ENCODE data around the gene ACBD6. TPM values are rescaled to one million over a fixed set of nuclear protein-coding genes. Genes with fewer than 3 reads are reported as not detected.

The ACBD6 gene
- total and polyA plus RNA-seq, 4 donors: 8.3 to 17.3 (median 14.0) TPM

- no peak for TF ChIP-seq YY1 (IDR thresholded peaks at IDR 0.05)
- TF ChIP-seq MAX (IDR thresholded peaks at IDR 0.05): no peak
- no peak for TF ChIP-seq GABPA (IDR thresholded peaks at IDR 0.05 in 1 of 2, conservative IDR thresholded peaks at IDR 0.05 in 1 of 2)
- no peak for TF ChIP-seq RXRA (IDR thresholded peaks at IDR 0.05)
- TF ChIP-seq FOXA1 (IDR thresholded peaks at IDR 0.05): no peak
These were observed 43.6 kb downstream of the ACBD6 start (continued) for GRCh38 chr1:180458807-180459206.

- H3K4me3 ChIP-seq (ENCODE audit: low read depth in 1 of 3, low read length in 3 of 3): no peak overlapping the region
- 97% methylated on average over 4 of the region's 4 CpGs for WGBS
- no peak overlapping the region for H3K9ac ChIP-seq (ENCODE audit: low read depth in 1 of 2, low read length in 2 of 2)
- H3K4me1 ChIP-seq (ENCODE audit: control insufficient read depth in 4 of 4, insufficient read depth in 4 of 4, low read length in 3 of 4): no peaks in the 10 kb centered on the region
- no peak for DNase-seq (ENCODE audit: low spot score)
- H3K36me3 ChIP-seq (ENCODE audit: control insufficient read depth in 4 of 4, insufficient read depth in 3 of 4, low read depth in 1 of 4, low read length in 3 of 4): peaks cover 0 to 1% (median 0%) of the 10 kb centered on the region in 4 donors
- peaks cover 0 to 5% (median 0%) of the 10 kb centered on the region in 4 donors for H3K9me3 ChIP-seq (ENCODE audit: control insufficient read depth in 4 of 4, low read length in 3 of 4)
- H3K27me3 ChIP-seq (ENCODE audit: control insufficient read depth in 4 of 4, insufficient read depth in 4 of 4, low read length in 3 of 4): no peaks in the 10 kb centered on the region
- no peak for TF ChIP-seq GABPA (IDR thresholded peaks at IDR 0.05 in 1 of 2, conservative IDR thresholded peaks at IDR 0.05 in 1 of 2)
- TF ChIP-seq JUND (IDR thresholded peaks at IDR 0.05): no peak
- TF ChIP-seq RAD21 (IDR thresholded peaks at IDR 0.05): no peak
- TF ChIP-seq EGR1 (IDR thresholded peaks at IDR 0.05; ENCODE audit: low read depth in 2 of 2): no peak
- no peak for TF ChIP-seq CTCF (IDR thresholded peaks at IDR 0.05; ENCODE audit: low read depth, low read length, missing input control)
- TF ChIP-seq YY1 (IDR thresholded peaks at IDR 0.05): no peak
- no peak for TF ChIP-seq SP1 (IDR thresholded peaks at IDR 0.05)
- no peak for TF ChIP-seq HNF4G (IDR thresholded peaks at IDR 0.05)
- TF ChIP-seq FOXA1 (IDR thresholded peaks at IDR 0.05): no peak
- no peak for TF ChIP-seq TAF1 (conservative IDR thresholded peaks at IDR 0.05)
- TF ChIP-seq REST (IDR thresholded peaks at IDR 0.05): no peak
- TF ChIP-seq HNF4A (conservative IDR thresholded peaks at IDR 0.05): no peak
- TF ChIP-seq NR2F2 (IDR thresholded peaks at IDR 0.05): no peak
- TF ChIP-seq RXRA (IDR thresholded peaks at IDR 0.05): no peak
- no peak overlapping the region for H3K27ac ChIP-seq (ENCODE audit: low read depth in 1 of 2, low read length in 2 of 2)
These were observed 46.2 kb downstream of the ACBD6 start for GRCh38 chr1:180456191-180456590.

GRCh38 chr1:180451504-180451903 is 50.9 kb downstream of the ACBD6 start:
- Histone ChIP-seq H3K4me3 (ENCODE audit: low read depth in 1 of 3, low read length in 3 of 3) (no peak overlapping the region), H3K9me3 (ENCODE audit: control insufficient read depth in 4 of 4, low read length in 3 of 4) (peaks cover 0 to 5% (median 0%) of the 10 kb centered on the region in 4 donors), H3K27me3 (ENCODE audit: control insufficient read depth in 4 of 4, insufficient read depth in 4 of 4, low read length in 3 of 4) (no peaks in the 10 kb centered on the region), H3K9ac (ENCODE audit: low read depth in 1 of 2, low read length in 2 of 2) (no peak overlapping the region), H3K4me1 (ENCODE audit: control insufficient read depth in 4 of 4, insufficient read depth in 4 of 4, low read length in 3 of 4) (no peaks in the 10 kb centered on the region), H3K27ac (ENCODE audit: low read depth in 1 of 2, low read length in 2 of 2) (no peak overlapping the region), H3K36me3 (ENCODE audit: control insufficient read depth in 4 of 4, insufficient read depth in 3 of 4, low read depth in 1 of 4, low read length in 3 of 4) (no peaks in the 10 kb centered on the region)
- DNase-seq (ENCODE audit: low spot score): no peak
- TF ChIP-seq JUND (IDR thresholded peaks at IDR 0.05) (no peak), GABPA (IDR thresholded peaks at IDR 0.05 in 1 of 2, conservative IDR thresholded peaks at IDR 0.05 in 1 of 2) (no peak), TAF1 (conservative IDR thresholded peaks at IDR 0.05) (no peak), EGR1 (IDR thresholded peaks at IDR 0.05; ENCODE audit: low read depth in 2 of 2) (no peak), HNF4A (conservative IDR thresholded peaks at IDR 0.05) (no peak), RAD21 (IDR thresholded peaks at IDR 0.05) (no peak), FOXA2 (IDR thresholded peaks at IDR 0.05) (no peak), ZBTB33 (IDR thresholded peaks at IDR 0.05) (no peak), RXRA (IDR thresholded peaks at IDR 0.05) (no peak), FOXA1 (IDR thresholded peaks at IDR 0.05) (no peak), CTCF (IDR thresholded peaks at IDR 0.05; ENCODE audit: low read depth, low read length, missing input control) (no peak), ATF3 (IDR thresholded peaks at IDR 0.05) (no peak), NR2F2 (IDR thresholded peaks at IDR 0.05) (no peak), HNF4G (IDR thresholded peaks at IDR 0.05) (no peak)

Measured in liver (tissue), 9 donors.